Measurements from ENCODE around the gene RNASEH2A.
"Not testable (repeated sequence)": the region's sequence is repeated elsewhere in the genome, so short reads cannot be mapped to it uniquely, and the experiment has no call there.

Gene RNASEH2A

DNA sequence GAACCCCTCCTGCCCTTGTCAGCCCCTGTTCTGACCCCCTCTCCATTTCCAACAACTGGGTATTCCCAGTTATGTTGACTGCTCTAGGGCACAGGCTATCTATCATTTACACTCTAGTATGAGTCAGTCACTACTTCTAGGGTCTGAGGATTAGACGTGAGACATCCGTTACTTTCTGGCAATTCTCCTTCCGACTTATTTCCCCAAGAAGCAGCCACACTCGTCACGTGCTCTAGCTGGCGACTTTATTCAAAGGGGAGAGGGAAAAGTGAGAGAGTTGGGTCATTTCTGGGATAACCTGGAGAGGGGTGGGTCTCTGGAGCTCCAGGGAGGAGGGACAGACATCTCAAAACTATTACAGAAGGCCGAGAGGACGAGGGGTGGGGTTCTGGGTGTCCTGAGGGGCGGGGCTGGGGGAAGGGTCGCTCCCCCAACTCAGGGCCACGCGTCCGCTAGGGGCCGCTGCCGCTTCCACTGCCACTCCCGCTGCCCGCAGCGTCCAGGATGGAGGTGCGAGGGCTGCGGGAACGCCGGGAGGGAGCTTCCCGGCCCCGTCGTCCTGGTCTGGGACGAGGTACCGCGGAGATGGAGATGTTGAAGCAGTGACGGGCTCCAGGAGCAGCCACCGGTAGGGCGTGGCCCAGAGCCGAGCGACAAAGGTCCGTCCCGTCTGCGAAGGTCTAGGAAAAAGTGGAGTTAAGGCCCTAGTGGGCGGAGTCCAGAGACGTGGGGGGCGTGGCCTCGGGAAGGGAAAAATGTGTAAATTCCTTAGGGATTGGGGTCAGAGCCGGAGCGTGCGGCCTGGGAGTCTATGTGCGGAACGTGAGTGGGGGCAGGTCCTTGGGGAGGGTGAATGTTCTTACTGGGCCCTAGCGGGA is 19.1 kb downstream of the RNASEH2A start:
- no peak for DNase-seq (ENCODE audit: low read depth in 2 of 2, low spot score in 1 of 2)

- DNase-seq (ENCODE audit: low read depth in 2 of 2, low spot score in 1 of 2), result no peak
These were observed 22.1 kb downstream of the RNASEH2A start for GRCh38 chr19:12828494-12828893.

GRCh38 chr19:12833418-12833737 is 27.0 kb downstream of the RNASEH2A start:
- no peak for DNase-seq (ENCODE audit: low read depth in 2 of 2, low spot score in 1 of 2)

DNA sequence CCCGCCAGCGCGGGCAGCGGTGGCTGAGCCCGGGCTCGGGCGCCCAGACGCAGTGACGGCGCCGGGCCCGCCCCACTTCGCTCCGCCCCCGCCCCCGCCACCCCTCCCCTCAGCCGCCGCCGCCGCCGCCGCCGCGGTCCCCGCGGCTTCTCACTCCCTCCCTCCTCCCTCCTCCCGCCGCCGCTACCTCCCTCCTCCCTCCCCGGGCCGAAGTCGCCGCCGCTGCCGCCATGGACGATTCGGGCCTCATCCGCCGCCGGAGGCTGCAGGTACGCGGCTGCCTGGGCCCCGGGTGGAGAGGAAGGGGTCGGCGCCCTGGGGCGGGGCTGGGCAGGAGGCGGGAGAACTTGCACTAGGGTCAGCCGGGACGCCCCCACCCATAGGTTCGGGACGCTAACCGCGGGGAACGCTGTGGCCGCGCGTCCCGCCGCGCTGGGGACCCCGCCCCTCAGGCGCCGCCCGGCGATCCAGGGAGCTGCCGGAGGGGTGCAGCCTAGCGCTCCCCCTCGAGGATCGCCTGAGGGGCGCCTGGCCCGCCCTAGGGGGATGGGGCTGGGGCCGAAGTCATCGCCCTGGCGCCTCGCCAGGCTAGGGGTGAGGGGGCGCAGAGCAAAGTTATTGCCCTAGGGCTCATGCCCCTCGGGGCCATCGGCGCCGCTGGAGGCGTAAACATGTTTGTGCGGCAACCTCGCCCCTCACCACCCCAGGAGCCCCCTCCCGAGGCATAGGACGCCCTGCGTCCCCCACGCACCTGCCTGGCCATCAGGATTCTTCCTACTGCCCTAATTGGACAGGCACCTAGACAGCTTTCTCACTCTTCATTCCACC is 27.6 kb downstream of the RNASEH2A start:
- DNase-seq (ENCODE audit: low read depth in 2 of 2, low spot score in 1 of 2), result no peak

- DNase-seq (ENCODE audit: low read depth in 2 of 2, low spot score in 1 of 2), result no peak
These were observed 28.2 kb downstream of the RNASEH2A start, which contains the start of gene RTBDN for GRCh38 chr19:12834566-12834943. Gene RTBDN (minus strand): TSS chr19:12834579. CDS start chr19:12829979, 4,600 bp downstream.

DNA sequence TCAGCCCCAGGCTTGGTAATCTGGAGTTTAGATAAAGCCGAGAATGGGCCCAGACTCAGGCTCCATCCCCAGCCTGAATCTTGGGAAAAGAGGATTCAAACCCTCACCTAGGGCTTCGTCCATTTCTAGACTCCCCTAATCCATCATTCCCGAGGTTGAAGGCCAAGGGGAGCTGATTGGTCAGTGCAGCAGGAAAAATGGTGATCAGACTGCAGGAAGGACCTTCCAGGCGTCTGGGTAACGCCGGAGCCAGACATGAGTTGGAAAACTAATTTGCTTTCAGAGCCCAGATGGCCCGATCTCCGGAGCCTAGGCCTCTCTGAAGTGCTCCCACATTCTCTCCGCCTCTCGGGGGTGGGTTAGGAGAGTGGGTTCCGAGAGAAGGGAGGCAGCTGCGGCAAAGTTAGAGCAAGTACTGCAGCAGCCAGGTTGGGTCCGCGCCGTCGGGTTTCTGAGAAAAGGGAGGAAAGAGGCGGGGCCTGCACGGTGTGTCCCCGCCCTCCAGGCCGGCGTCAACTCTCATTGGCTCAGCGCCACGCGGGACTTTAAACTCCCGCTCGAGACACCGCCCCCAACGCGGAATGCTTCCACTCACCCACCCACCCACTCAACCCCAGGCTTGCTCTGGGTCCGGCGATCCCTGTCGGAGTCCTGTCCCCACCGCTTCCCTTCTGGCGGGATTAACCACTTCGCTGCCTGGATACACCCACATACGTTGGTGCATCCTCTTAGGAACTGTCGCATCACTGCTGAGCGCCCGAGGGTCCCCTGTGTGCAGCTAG is 28.8 kb downstream of the RNASEH2A start:
- DNase-seq (ENCODE audit: low read depth in 2 of 2, low spot score in 1 of 2), result no peak

- DNase-seq (ENCODE audit: low read depth in 2 of 2, low spot score in 1 of 2), result no peak
These were observed 30.1 kb downstream of the RNASEH2A start for GRCh38 chr19:12836529-12836863.

GRCh38 chr19:12837225-12837624 is 30.8 kb downstream of the RNASEH2A start:
- no peak for DNase-seq (ENCODE audit: low read depth in 2 of 2, low spot score in 1 of 2)

GRCh38 chr19:12838182-12838885 is 31.9 kb downstream of the RNASEH2A start, which contains the start of gene MAST1:
Gene MAST1 (plus strand): TSS chr19:12838515. CDS start chr19:12838573, 58 bp downstream.
- no peak for DNase-seq (ENCODE audit: low read depth in 2 of 2, low spot score in 1 of 2)

GRCh38 chr19:12838886-12839756 is 32.7 kb downstream of the RNASEH2A start:
- no peak for DNase-seq (ENCODE audit: low read depth in 2 of 2, low spot score in 1 of 2)

DNA sequence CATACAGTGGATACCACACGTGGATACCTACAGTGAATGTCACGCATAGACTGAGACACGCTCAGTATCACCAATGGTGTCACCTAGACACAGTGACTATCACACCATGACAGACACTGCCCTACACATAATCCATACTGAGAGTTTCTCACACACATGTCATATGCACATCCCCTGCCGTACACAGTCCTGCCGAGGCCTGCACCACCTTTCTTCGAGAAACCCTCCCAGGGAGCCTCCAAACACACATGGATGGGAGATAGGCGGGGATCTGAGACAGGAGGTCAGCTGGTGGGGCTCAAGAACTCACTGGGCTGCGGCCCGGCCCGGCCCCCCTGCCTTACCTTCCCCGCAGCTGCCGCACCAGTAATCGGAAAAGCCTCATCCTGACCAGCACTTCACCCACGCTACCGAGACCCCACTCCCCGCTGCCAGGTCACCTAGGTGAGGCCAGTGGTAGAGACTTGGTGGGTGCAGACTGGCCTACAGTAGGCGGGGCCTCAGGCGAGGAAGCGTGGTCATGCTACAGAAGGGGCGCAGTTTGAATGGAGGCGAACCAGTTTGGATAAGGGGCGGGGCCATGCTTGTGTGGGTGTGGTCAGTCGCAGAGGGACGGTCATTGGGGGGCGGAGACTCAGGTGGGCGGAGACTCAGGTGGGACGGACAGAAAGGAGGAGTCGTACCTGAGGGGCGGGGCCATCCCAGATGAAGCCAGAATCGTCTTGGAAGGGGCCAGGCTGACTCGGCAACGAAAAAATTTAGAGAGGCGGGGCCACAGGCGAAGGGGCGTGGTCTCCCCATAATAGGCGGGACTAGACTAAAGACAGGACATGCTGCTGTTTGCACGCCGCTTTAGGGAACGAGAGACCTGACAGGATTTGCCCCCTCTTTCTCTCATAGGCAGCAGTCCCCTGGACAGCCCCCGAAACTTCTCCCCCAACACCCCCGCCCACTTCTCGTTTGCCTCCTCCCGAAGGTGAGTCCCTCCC is 34.0 kb downstream of the RNASEH2A start:
- DNase-seq (ENCODE audit: low read depth in 2 of 2, low spot score in 1 of 2), result no peak

DNA sequence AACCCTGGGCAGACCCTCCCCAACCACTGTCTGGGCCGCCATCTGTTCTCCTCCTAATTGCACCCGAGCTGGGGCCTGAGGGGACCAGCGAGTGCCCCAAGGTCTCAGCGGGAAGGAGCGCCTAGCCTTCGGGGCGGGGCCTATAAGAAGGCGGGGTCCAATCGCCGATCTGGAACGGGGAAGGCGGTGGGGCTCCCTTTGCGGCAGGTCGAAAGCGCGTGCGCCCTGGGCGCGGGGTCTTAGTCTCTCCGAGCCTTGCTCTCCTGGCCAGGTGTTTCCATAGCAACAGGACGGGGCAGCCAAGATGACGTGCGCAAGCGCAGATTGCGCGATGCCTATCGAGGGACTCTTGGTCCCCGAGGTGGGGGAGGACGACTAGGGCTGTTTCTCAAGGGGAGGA is 34.7 kb downstream of the RNASEH2A start:
- DNase-seq (ENCODE audit: low read depth in 2 of 2, low spot score in 1 of 2), result no peak

- DNase-seq (ENCODE audit: low read depth in 2 of 2, low spot score in 1 of 2), result no peak
These were observed 36.1 kb downstream of the RNASEH2A start for GRCh38 chr19:12842511-12842910.

DNA sequence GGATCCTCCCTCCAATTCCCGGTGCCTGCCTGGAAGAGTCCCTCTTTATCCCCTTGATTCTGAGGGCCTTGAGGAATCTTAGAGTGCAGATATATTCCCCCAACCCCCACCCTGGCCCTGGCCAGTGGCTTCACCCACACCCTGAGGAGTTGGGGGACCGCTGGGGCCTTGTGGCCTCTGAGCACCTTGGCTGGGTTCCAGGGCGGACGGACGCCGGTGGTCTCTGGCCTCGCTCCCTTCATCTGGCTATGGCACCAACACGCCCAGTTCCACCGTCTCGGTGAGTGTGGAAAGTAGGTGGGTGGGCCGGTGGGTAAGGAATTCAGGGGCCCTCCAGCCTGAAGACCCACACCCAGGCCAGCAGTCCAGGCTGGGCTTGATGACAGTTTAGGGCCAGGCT is 36.9 kb downstream of the RNASEH2A start:
- no peak for DNase-seq (ENCODE audit: low read depth in 2 of 2, low spot score in 1 of 2)

DNA sequence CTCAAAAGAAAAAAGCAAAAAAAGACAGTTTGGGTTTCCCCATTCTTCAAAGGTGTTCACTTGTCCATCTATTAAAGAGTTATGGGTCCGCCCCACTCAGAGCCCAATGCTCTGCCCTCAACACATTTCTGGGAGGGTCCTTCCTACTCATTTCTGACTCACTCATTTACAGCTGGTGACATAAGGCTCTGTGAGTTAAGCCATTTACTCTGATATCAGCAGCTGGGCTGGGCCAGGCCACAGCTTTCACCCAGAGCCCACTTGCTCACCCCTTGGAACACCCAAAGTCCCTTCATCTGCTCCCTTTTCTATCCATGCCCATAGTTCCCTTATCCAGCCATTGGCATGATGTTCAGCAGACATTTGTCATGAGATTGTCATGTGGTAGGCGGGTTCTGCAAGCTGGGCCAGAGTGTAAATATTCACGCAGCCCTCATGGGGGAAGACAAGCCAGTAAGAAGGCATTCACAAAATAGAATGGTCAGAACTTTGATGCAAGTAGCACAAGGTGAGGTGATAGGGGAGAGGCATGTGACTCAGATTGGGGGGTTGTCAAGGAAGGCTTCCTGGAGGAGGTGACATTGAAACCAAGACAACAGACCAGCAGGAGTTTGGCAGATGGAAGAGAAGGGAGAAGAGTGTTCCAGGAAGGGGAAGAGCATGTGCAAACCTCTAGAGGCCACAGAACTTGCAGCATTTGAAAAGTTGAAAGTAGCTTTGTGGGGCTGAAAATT is 37.8 kb downstream of the RNASEH2A start:
- DNase-seq (ENCODE audit: low read depth in 2 of 2, low spot score in 1 of 2), result no peak

GRCh38 chr19:12846613-12847012 is 40.2 kb downstream of the RNASEH2A start:
- DNase-seq (ENCODE audit: low read depth in 2 of 2, low spot score in 1 of 2), result not testable (repeated sequence)

- peak; percentile 66 to 70 for DNase-seq (ENCODE audit: low read depth in 2 of 2, low spot score in 1 of 2)
These were observed 41.1 kb downstream of the RNASEH2A start for GRCh38 chr19:12847159-12848139.

Data from stimulated activated CD8-positive, alpha-beta memory T cell treated with anti-CD3 and anti-CD28 coated beads, Interleukin-4, amount 100 ng/mL, for 4 hours (primary cell).